GM21423 (cell line): Measurements from ENCODE around the gene INF2.

Source experiments
- ATAC-seq: cut with Tn5 transposase; IDR thresholded peaks from one replicate; pipeline ENCODE4 v1.9.1; 2021; ENCODE audit warnings: mild to moderate bottlenecking, moderate library complexity; ENCODE audit not compliant: unreplicated experiment

The INF2 gene

GRCh38 chr14:104700747-104701217, 11.4 kb downstream of the INF2 start:
- ATAC-seq: no peak

- ATAC-seq: no peak
Measured at GRCh38 chr14:104701383-104702076, 12.1 kb downstream of the INF2 start.

- no peak for ATAC-seq
Measured at GRCh38 chr14:104702106-104702505, 12.7 kb downstream of the INF2 start.

GRCh38 chr14:104702673-104703072, 13.3 kb downstream of the INF2 start:
- no peak for ATAC-seq

- no peak for ATAC-seq
Measured at GRCh38 chr14:104703269-104703668, 13.9 kb downstream of the INF2 start.

- no peak for ATAC-seq
Measured at GRCh38 chr14:104704252-104704651, 14.8 kb downstream of the INF2 start.

- no peak for ATAC-seq
Measured at GRCh38 chr14:104705340-104706047, 16.1 kb downstream of the INF2 start.

- ATAC-seq: no peak
Measured at GRCh38 chr14:104706733-104707607, 17.6 kb downstream of the INF2 start.

- ATAC-seq: no peak
Measured at GRCh38 chr14:104707608-104708595, 18.5 kb downstream of the INF2 start.

- no peak for ATAC-seq
Measured at GRCh38 chr14:104708606-104709268, 19.3 kb downstream of the INF2 start.

- ATAC-seq: no peak
Measured at GRCh38 chr14:104709387-104710039, 20.1 kb downstream of the INF2 start.

- ATAC-seq: no peak
Measured at GRCh38 chr14:104710071-104710735, 20.8 kb downstream of the INF2 start.

- no peak for ATAC-seq
Measured at GRCh38 chr14:104712881-104713734, 23.7 kb downstream of the INF2 start.

- ATAC-seq: no peak
Measured at GRCh38 chr14:104714066-104714465, 24.6 kb downstream of the INF2 start.

- no peak for ATAC-seq
Measured at GRCh38 chr14:104714681-104715080, 25.3 kb downstream of the INF2 start.

- no peak for ATAC-seq
Measured at GRCh38 chr14:104715416-104715815, 26.0 kb downstream of the INF2 start.

- ATAC-seq: no peak
Measured at GRCh38 chr14:104715871-104716270, 26.5 kb downstream of the INF2 start.

GRCh38 chr14:104717137-104717536, 27.7 kb downstream of the INF2 start:
- ATAC-seq: no peak
